ENCODE data around the gene FNTB.

The FNTB gene

DNA sequence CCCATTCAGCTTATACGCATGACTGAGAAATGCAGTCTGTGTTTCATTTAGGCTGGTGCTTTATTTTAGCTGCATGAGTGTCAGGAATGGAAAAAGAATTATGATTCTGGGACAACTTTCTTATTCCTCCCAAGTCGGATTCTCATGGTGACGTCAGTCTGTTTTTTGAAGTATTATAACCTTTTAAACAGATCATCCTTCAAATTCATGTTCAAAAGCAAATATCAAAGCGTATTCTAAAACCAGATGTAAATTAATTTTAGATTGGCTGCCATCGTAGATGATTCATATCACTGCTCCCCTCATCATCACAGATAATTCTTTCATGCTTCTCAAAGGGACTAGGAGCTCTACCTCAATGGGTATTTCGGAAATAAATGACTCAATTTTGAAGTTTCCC is 15.0 kb downstream of the FNTB start:
- no peaks in the 10 kb centered on the region for H3K4me1 ChIP-seq (ENCODE audit: control insufficient read depth, low read length)
- H3K79me2 ChIP-seq (ENCODE audit: control insufficient read depth, low read length), result peaks cover 8% of the 10 kb centered on the region; the same call in 1 of the 2 replicates
- no peaks in the 10 kb centered on the region for H3K36me3 ChIP-seq (ENCODE audit: control insufficient read depth, low read length)

DNA sequence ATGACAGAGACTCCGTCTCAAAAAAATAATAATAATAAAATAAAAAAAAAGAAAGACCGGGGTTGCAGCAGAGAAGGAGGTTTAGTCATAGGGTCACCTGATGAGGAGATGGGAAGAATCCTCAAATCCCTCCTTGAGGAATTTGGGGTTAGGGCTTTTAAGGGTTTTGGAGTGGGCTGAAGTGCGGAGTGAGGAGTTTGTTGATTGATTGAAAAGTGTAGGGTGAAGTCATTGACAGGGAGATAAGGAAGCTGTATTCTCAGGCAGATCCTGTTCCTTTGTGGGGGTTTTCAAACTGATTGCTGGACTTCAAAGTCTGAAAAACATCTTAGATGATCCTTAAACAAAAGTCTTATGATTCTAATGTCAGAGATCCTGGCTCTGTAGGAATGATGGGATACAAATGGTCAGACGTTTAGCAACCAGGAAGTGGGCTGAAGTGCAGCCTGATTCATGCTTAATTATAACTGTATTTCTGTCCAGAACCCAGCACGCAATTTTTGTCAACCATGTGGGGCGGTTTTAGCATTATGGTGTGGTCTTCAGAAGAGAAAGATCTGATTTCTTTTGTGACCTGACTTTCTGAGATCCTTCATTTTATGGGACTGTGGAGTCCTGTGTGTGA is 16.0 kb downstream of the FNTB start:
- Histone ChIP-seq H3K27me3 (ENCODE audit: control insufficient read depth, low read length) (no peaks in the 10 kb centered on the region), H3K79me2 (ENCODE audit: control insufficient read depth, low read length) (peaks cover 6% of the 10 kb centered on the region; the same call in 1 of the 2 replicates), H3K27ac (ENCODE audit: low read depth, low read length) (no peak overlapping the region), H3K9me2 (replicated peaks; ENCODE audit: control insufficient read depth, low read length) (no peaks in the 10 kb centered on the region), H3K9me3 (ENCODE audit: control insufficient read depth, insufficient read depth, low read length) (no peaks in the 10 kb centered on the region), H3F3A (ENCODE audit: control insufficient read depth, insufficient read depth) (no peaks in the 10 kb centered on the region), H3K4me3 (ENCODE audit: low read length) (no peak overlapping the region), H3K4me1 (ENCODE audit: control insufficient read depth, low read length) (no peaks in the 10 kb centered on the region), H3K4me2 (ENCODE audit: low read length) (no peak overlapping the region), H3K36me3 (ENCODE audit: control insufficient read depth, low read length) (no peaks in the 10 kb centered on the region), H4K20me1 (ENCODE audit: control insufficient read depth, insufficient read depth, low read depth, low read length) (no peaks in the 10 kb centered on the region)
- TF ChIP-seq EZH2phosphoT487 (IDR thresholded peaks at IDR 0.05; ENCODE audit: borderline replicate concordance, low read length), result no peak
- TF ChIP-seq, protein P1, sequence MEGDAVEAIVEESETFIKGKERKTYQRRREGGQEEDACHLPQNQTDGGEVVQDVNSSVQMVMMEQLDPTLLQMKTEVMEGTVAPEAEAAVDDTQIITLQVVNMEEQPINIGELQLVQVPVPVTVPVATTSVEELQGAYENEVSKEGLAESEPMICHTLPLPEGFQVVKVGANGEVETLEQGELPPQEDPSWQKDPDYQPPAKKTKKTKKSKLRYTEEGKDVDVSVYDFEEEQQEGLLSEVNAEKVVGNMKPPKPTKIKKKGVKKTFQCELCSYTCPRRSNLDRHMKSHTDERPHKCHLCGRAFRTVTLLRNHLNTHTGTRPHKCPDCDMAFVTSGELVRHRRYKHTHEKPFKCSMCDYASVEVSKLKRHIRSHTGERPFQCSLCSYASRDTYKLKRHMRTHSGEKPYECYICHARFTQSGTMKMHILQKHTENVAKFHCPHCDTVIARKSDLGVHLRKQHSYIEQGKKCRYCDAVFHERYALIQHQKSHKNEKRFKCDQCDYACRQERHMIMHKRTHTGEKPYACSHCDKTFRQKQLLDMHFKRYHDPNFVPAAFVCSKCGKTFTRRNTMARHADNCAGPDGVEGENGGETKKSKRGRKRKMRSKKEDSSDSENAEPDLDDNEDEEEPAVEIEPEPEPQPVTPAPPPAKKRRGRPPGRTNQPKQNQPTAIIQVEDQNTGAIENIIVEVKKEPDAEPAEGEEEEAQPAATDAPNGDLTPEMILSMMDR (IDR thresholded peaks at IDR 0.05; ENCODE audit: low read depth, low read length, poor library complexity, severe bottlenecking), result no peak

More for the DNA sequence above, 15.0 kb downstream of the FNTB start:
- no peaks in the 10 kb centered on the region for H3F3A ChIP-seq (ENCODE audit: control insufficient read depth, insufficient read depth)
- TF ChIP-seq EZH2phosphoT487 (IDR thresholded peaks at IDR 0.05; ENCODE audit: borderline replicate concordance, low read length), result no peak
- TF ChIP-seq, protein P1 (IDR thresholded peaks at IDR 0.05; ENCODE audit: low read depth, low read length, poor library complexity, severe bottlenecking), result no peak
- no peaks in the 10 kb centered on the region for H3K9me3 ChIP-seq (ENCODE audit: control insufficient read depth, insufficient read depth, low read length)
- no peaks in the 10 kb centered on the region for H3K27me3 ChIP-seq (ENCODE audit: control insufficient read depth, low read length)
- H4K20me1 ChIP-seq (ENCODE audit: control insufficient read depth, insufficient read depth, low read depth, low read length), result no peaks in the 10 kb centered on the region
- no peaks in the 10 kb centered on the region for H3K9me2 ChIP-seq (replicated peaks; ENCODE audit: control insufficient read depth, low read length)
- H3K4me2 ChIP-seq (ENCODE audit: low read length), result no peak overlapping the region
- no peak overlapping the region for H3K27ac ChIP-seq (ENCODE audit: low read depth, low read length)
- no peak overlapping the region for H3K4me3 ChIP-seq (ENCODE audit: low read length)

DNA sequence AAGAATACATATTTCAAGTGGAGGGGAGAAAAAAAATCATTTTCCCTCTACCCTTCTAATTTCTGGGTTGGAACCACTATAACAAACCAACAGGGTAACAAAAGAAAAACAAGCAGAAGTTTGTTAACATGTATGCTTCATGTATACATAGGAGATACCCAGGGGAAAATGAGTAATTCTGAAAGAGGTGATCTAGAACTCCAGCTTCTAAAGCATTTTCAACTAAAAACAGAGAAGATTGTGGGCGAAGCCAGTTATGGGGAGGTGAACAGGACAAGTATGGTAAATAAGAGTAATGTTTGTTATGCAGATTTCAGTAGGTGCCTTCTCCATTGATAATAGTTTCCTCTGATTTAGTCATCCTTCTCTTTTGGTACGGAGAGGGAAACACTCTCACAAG is 16.7 kb downstream of the FNTB start:
- TF ChIP-seq, protein P1 (IDR thresholded peaks at IDR 0.05; ENCODE audit: low read depth, low read length, poor library complexity, severe bottlenecking), result no peak
- no peak for TF ChIP-seq EZH2phosphoT487 (IDR thresholded peaks at IDR 0.05; ENCODE audit: borderline replicate concordance, low read length)
- no peaks in the 10 kb centered on the region for H3K27me3 ChIP-seq (ENCODE audit: control insufficient read depth, low read length)
- H3K4me1 ChIP-seq (ENCODE audit: control insufficient read depth, low read length), result no peaks in the 10 kb centered on the region
- H3K9me2 ChIP-seq (replicated peaks; ENCODE audit: control insufficient read depth, low read length), result no peaks in the 10 kb centered on the region
- H3K4me3 ChIP-seq (ENCODE audit: low read length), result no peak overlapping the region
- H3K9me3 ChIP-seq (ENCODE audit: control insufficient read depth, insufficient read depth, low read length), result no peaks in the 10 kb centered on the region
- no peaks in the 10 kb centered on the region for H3K36me3 ChIP-seq (ENCODE audit: control insufficient read depth, low read length)
- no peak overlapping the region for H3K4me2 ChIP-seq (ENCODE audit: low read length)
- H3K79me2 ChIP-seq (ENCODE audit: control insufficient read depth, low read length), result peaks cover 5% of the 10 kb centered on the region; the same call in 1 of the 2 replicates
- H3F3A ChIP-seq (ENCODE audit: control insufficient read depth, insufficient read depth), result no peaks in the 10 kb centered on the region
- no peak overlapping the region for H3K27ac ChIP-seq (ENCODE audit: low read depth, low read length)
- H4K20me1 ChIP-seq (ENCODE audit: control insufficient read depth, insufficient read depth, low read depth, low read length), result no peaks in the 10 kb centered on the region
